Vagina (tissue), 2 donors: ENCODE measurements around the gene LRRC8E. TPM values are rescaled to one million over a fixed set of nuclear protein-coding genes. Genes with fewer than 3 reads are reported as not detected.

Experiments used
- DNase-seq, 2 donors: peaks; one replicate each; pipeline ENCODE4 v3.0.0-alpha.2; 2017; ENCODE audit errors: extremely low spot score in 2 of 2
- H3K27ac ChIP-seq: fragments of 200-600 bp; sonication (generic); one replicate; pipeline ENCODE4 v1.5.1; 2019
- H3K27me3 ChIP-seq: fragments of 200-600 bp; sonication (generic); one replicate; pipeline ENCODE4 v1.5.1; 2019
- H3K36me3 ChIP-seq, 2 donors: fragments of 200-600 bp; sonication (generic); one replicate each; pipeline ENCODE4 v1.5.1; 2017 to 2019
- H3K4me1 ChIP-seq: fragments of 200-600 bp; sonication (generic); one replicate; pipeline ENCODE4 v1.5.1; 2019
- H3K4me3 ChIP-seq, 2 donors: fragments of 200-600 bp; sonication (generic); 1 replicate in 1 of 2; 2 replicates in 1 of 2; pipeline ENCODE4 v1.5.1; 2016 to 2019
- H3K9me3 ChIP-seq: fragments of 200-600 bp; sonication (generic); one replicate; pipeline ENCODE4 v1.5.1; 2019
- CTCF ChIP-seq, 3 experiments: fragments of 450-650 bp in 2 of 3; fragments of 200-600 bp in 1 of 3; sonication (generic) in 1 of 3; IDR thresholded peaks; one replicate each; pipeline ENCODE4 v1.5.1; 2017 to 2019; ENCODE audit warnings: antibody characterized with exemption in 3 of 3, mild to moderate bottlenecking in 2 of 3, moderate library complexity in 2 of 3
- POLR2A ChIP-seq, 2 donors: fragments of 450-650 bp; IDR thresholded peaks; one replicate each; pipeline ENCODE4 v1.6.1; 2017; ENCODE audit warnings: antibody characterized with exemption in 2 of 2, mild to moderate bottlenecking in 2 of 2, moderate library complexity in 2 of 2
- POLR2AphosphoS5 ChIP-seq, 2 donors: sonication (generic); formaldehyde crosslinking; IDR thresholded peaks; one replicate each; pipeline ENCODE4 v1.9.0; 2017; ENCODE audit warnings: antibody characterized with exemption in 2 of 2, mild to moderate bottlenecking in 2 of 2, low read depth in 1 of 2; ENCODE audit not compliant: insufficient read depth in 1 of 2
- intact Hi-C: fragments of 100-400 bp; cut with DNase I; formaldehyde crosslinking; loops from one replicate; pipeline ENCODE4 v1.15.1; 2023
- total RNA-seq: library from RNA; depleted of rRNA; stranded (reverse); fragments of >200 nt; gene quantifications from one replicate; pipeline ENCODE4 v1.2.3, GENCODE V29; 2016

The LRRC8E gene
- total RNA-seq, 1 donor from 2014 or later = 6.6 TPM

GRCh38 chr19:7923295-7924191 lies 35.2 kb downstream of the LRRC8E start:
- Histone ChIP-seq H3K36me3 (peaks cover 0 to 20% of the 10 kb centered on the region in 2 donors), H3K4me1 (peaks cover 81% of the 10 kb centered on the region), H3K27me3 (no peaks in the 10 kb centered on the region), H3K4me3 (peak overlapping the region; percentile 45 to 76), H3K27ac (peak overlapping the region; percentile 89), H3K9me3 (no peaks in the 10 kb centered on the region)
- DNase-seq = no peak
- TF ChIP-seq CTCF (IDR thresholded peaks at IDR 0.05) (no peak), POLR2AphosphoS5 (IDR thresholded peaks at IDR 0.05; ENCODE audit: insufficient read depth in 1 of 2, low read depth in 1 of 2) (peak in 1 of 2 donors; percentile 49), POLR2A (IDR thresholded peaks at IDR 0.05) (no peak)
- intact Hi-C loops = no loop called here

DNA sequence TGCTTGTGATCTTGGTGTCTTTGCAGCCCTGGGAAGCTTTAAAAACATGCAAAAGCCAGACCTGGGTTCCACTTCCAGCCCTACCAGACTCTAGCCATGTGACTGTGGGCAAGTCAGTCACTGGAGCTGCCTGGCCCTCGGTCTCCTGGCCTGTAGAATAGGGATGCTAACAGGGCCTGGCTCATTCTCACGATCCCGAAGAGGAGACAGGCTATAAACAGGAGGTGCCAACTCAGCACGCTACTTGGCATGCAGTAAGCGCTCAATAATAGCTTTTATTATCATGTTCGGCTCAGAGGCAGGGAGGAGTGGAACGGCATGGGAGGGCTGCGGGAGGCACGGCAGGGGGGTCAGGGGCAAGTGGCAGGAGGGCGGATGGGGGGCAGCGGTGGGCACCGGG lies 35.9 kb downstream of the LRRC8E start:
- DNase-seq = no peak
- intact Hi-C loops = no loop called here
- Histone ChIP-seq H3K4me1 (peaks cover 79% of the 10 kb centered on the region), H3K27me3 (no peaks in the 10 kb centered on the region), H3K36me3 (peaks cover 0 to 20% of the 10 kb centered on the region in 2 donors), H3K9me3 (no peaks in the 10 kb centered on the region), H3K27ac (peak overlapping the region; percentile 89), H3K4me3 (peak overlapping the region; percentile 45 to 76)
- no peak for TF ChIP-seq CTCF (IDR thresholded peaks at IDR 0.05)
- no peak for TF ChIP-seq POLR2A (IDR thresholded peaks at IDR 0.05)
- TF ChIP-seq POLR2AphosphoS5 (IDR thresholded peaks at IDR 0.05; ENCODE audit: insufficient read depth in 1 of 2, low read depth in 1 of 2) = no peak

GRCh38 chr19:7924651-7925170 lies 36.4 kb downstream of the LRRC8E start:
- Histone ChIP-seq H3K36me3 (peaks cover 0 to 20% of the 10 kb centered on the region in 2 donors), H3K4me1 (peaks cover 79% of the 10 kb centered on the region)
- intact Hi-C loops = no loop called here

DNA sequence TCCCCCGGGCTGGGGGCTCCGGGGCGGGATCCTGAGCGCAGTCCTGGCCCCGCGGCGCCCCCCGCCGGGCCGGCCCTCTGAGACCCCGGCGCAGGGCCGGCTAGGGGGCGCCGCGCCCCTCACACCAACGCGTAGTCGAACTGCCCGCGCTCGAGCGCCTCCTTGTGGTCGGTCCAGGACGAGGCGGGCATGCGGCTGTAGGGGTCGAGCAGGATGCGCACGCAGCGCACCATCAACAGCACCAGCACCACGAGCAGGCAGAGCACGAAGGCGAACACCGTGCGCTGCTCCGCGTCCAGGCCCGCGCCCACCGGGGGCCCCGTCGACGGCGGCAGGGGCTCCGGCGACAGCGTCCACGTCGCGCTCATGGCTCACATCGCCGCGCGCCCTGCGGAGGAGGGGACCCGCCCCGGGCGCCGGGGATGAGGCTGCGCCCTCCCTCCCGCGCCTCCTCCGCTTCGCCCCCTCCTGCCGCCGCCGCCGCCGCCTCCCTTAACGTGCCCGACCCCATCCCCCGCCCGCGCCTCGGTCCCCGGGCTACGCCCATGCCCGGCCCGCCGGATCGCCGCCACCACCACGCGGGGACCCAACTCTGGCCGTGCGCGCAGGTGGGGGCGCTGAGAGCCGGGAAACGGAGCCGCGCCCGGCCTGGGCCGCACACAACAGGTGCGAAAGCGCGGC lies 37.0 kb downstream of the LRRC8E start:
- H3K27me3 ChIP-seq = no peaks in the 10 kb centered on the region
- peak overlapping the region; percentile 89 for H3K27ac ChIP-seq
- DNase-seq = no peak
- H3K4me3 ChIP-seq = peak overlapping the region; percentile 45 to 76
- H3K9me3 ChIP-seq = no peaks in the 10 kb centered on the region
- intact Hi-C loops = no loop called here
- H3K4me1 ChIP-seq = peaks cover 80% of the 10 kb centered on the region
- peaks cover 0 to 20% of the 10 kb centered on the region in 2 donors for H3K36me3 ChIP-seq
- TF ChIP-seq CTCF (IDR thresholded peaks at IDR 0.05) (peak in 2 of 3 experiments; percentile 58 to 64), POLR2A (IDR thresholded peaks at IDR 0.05) (no peak)

More at GRCh38 chr19:7924651-7925170, 36.4 kb downstream of the LRRC8E start:
- no peak for DNase-seq
- TF ChIP-seq POLR2AphosphoS5 (IDR thresholded peaks at IDR 0.05; ENCODE audit: insufficient read depth in 1 of 2, low read depth in 1 of 2) (no peak), POLR2A (IDR thresholded peaks at IDR 0.05) (no peak), CTCF (IDR thresholded peaks at IDR 0.05) (no peak)
- no peaks in the 10 kb centered on the region for H3K27me3 ChIP-seq
- peak overlapping the region; percentile 89 for H3K27ac ChIP-seq
- H3K4me3 ChIP-seq = peak overlapping the region; percentile 45 to 76
- H3K9me3 ChIP-seq = no peaks in the 10 kb centered on the region
